K562 (cell line): ENCODE measurements around the gene PBX2. TPM values are rescaled to one million over a fixed set of nuclear protein-coding genes. Genes with fewer than 3 reads are reported as not detected.

Experiments used
- CTCF ChIP-seq, 3 experiments: IDR thresholded peaks in 2 of 3; conservative IDR thresholded peaks in 1 of 3; 2 replicates each; pipeline ENCODE4 v1.5.1; 2011 to 2012; ENCODE audit warnings: low read length in 3 of 3, mild to moderate bottlenecking in 3 of 3, control low read depth in 2 of 3, improper control_type of control experiment in 1 of 3, inconsistent platforms in 1 of 3, low read depth in 1 of 3, mixed read lengths in 1 of 3, moderate library complexity in 1 of 3; ENCODE audit not compliant: insufficient read depth in 2 of 3
- HDAC8 ChIP-seq: fragments of 450-650 bp; IDR thresholded peaks from 2 replicates; pipeline ENCODE4 v1.6.1; 2016; ENCODE audit warnings: mild to moderate bottlenecking, missing genetic modification characterization, moderate library complexity, missing compliant biosample characterization
- HNRNPL ChIP-seq: fragments of 200-400 bp; formaldehyde crosslinking; IDR thresholded peaks from 2 replicates; pipeline ENCODE4 v1.6.1; 2017; ENCODE audit warnings: low read depth, mild to moderate bottlenecking, low read length
- JUND ChIP-seq, 2 experiments: IDR thresholded peaks; 2 replicates in 1 of 2; 3 replicates in 1 of 2; pipeline ENCODE4 v1.6.1; 2011; ENCODE audit warnings: borderline replicate concordance in 2 of 2, low read depth in 2 of 2, low read length in 2 of 2, improper control_type of control experiment in 1 of 2, missing biosample characterization in 1 of 2, missing genetic modification characterization in 1 of 2, missing genetic modification reagents in 1 of 2
- MGA ChIP-seq: fragments of 450-650 bp; IDR thresholded peaks from 2 replicates; pipeline ENCODE4 v1.6.1; 2016; ENCODE audit warnings: mild to moderate bottlenecking, moderate library complexity
- MTF1 ChIP-seq: fragments of 250-450 bp; sonication (Bioruptor Pico); IDR thresholded peaks from 2 replicates; pipeline ENCODE4 v1.9.0; 2021; ENCODE audit warnings: moderate library complexity, mild to moderate bottlenecking, inconsistent platforms, borderline replicate concordance
- NR4A1 ChIP-seq, 2 experiments: fragments of 250-450 bp in 1 of 2; fragments of 450-650 bp in 1 of 2; sonication (Bioruptor Pico) in 1 of 2; IDR thresholded peaks; 2 replicates each; pipeline versions ENCODE4 v1.4.0 to v1.6.1; 2016 to 2020; ENCODE audit warnings: mild to moderate bottlenecking in 2 of 2, missing compliant biosample characterization in 1 of 2, missing genetic modification characterization in 1 of 2, moderate library complexity in 1 of 2
- SLC30A9 ChIP-seq: fragments of 250-450 bp; sonication (Bioruptor Pico); IDR thresholded peaks from 2 replicates; pipeline ENCODE4 v1.8.0; 2022; ENCODE audit warnings: mild to moderate bottlenecking, moderate library complexity
- SNRNP70 ChIP-seq: fragments of 200-400 bp; formaldehyde crosslinking; optimal IDR thresholded peaks from 2 replicates; pipeline ENCODE3; 2017; ENCODE audit warnings: low read depth, low read length
- TSC22D4 ChIP-seq: fragments of 450-650 bp; IDR thresholded peaks from 2 replicates; pipeline ENCODE4 v1.6.1; 2016; ENCODE audit warnings: missing genetic modification characterization, missing biosample characterization, control low read depth
- ZNF174 ChIP-seq: fragments of 250-450 bp; sonication (Bioruptor Pico); IDR thresholded peaks from 2 replicates; pipeline ENCODE4 v1.4.0; 2020; ENCODE audit warnings: mild to moderate bottlenecking
- ZNF507 ChIP-seq: conservative IDR thresholded peaks from 2 replicates; pipeline ENCODE4 v1.6.1; 2017; ENCODE audit warnings: missing genetic modification characterization, missing compliant biosample characterization
- ZNF695 ChIP-seq: fragments of 450-650 bp; formaldehyde crosslinking; IDR thresholded peaks from 2 replicates; pipeline ENCODE4 v1.4.0; 2020; ENCODE audit warnings: mild to moderate bottlenecking, moderate library complexity
- polyA plus RNA-seq, 8 experiments: library from polyadenylated mRNA; depleted of rRNA in 4 of 8; stranded (reverse) in 5 of 8; unstranded in 3 of 8; fragments of >200 nt; fragmentation: Nextera tagmentation in 2 of 8; fragmentation: Illumina TruSeq in 1 of 8; extraction: Ambion mirVana in 2 of 8; extraction: Trizol in 1 of 8; gene quantifications; 2 replicates each; pipeline versions ENCODE4 v1.2.1 to v1.2.3, GENCODE V29; 2011 to 2014; ENCODE audit warnings: inconsistent platforms in 1 of 8, missing spikeins in 1 of 8
- total RNA-seq, 7 experiments: library from RNA; depleted of rRNA in 6 of 7; stranded (reverse); fragments of >200 nt in 6 of 7; fragmentation: Illumina TruSeq in 2 of 7; extraction: Trizol in 2 of 7; gene quantifications; 2 replicates each; pipeline versions ENCODE4 v1.2.1 to v1.2.3, GENCODE V29; 2011 to 2021; ENCODE audit warnings: low replicate concordance in 1 of 7

PBX2 gene
- total and polyA plus RNA-seq, 9 of the 15 experiments (the other 6 are each of a cell fraction or from before 2014, with no cell fraction given), result 1.9 to 134 (median 62.5) TPM

GRCh38 chr6:32176476-32177182 lies 13.4 kb downstream of the PBX2 start (continued):
- TF ChIP-seq CTCF (IDR thresholded peaks at IDR 0.05 in 2 of 3, conservative IDR thresholded peaks at IDR 0.05 in 1 of 3; ENCODE audit: insufficient read depth in 2 of 3, low read depth in 1 of 3, low read length in 3 of 3) (no peak), HNRNPL (no peak), JUND (IDR thresholded peaks at IDR 0.05; ENCODE audit: borderline replicate concordance, low read depth, low read length) (0 out of 2 replicates have a peak, but pooled peaks have one; percentile 48), JUND (tag; IDR thresholded peaks at IDR 0.05; ENCODE audit: borderline replicate concordance, low read depth, low read length) (no peak; the same call in 2 of the 3 replicates), SLC30A9 (no peak), ZNF695 (CRISPR knock-in tag) (no peak), MGA (no peak), MTF1 (CRISPR knock-in tag) (0 out of 2 replicates have a peak, but pooled peaks have one; percentile 40), TSC22D4 (tag) (no peak), ZNF174 (CRISPR knock-in tag) (no peak), SNRNP70 (no peak), NR4A1 (CRISPR knock-in tag; IDR thresholded peaks at IDR 0.05) (peak; percentile 57; the same call in 1 of the 2 replicates), NR4A1 (tag; IDR thresholded peaks at IDR 0.05) (no peak), ZNF507 (no peak), HDAC8 (tag) (no peak)
